Hindlimb muscle (tissue), 1 donor: ENCODE measurements around the gene TMEM134. TPM values are rescaled to one million over a fixed set of nuclear protein-coding genes. Genes with fewer than 3 reads are reported as not detected.
A peak's percentile ranks its signal among the peaks of the same experiment; 100 is the strongest.
"Not testable (repeated sequence)": the region's sequence is repeated elsewhere in the genome, so short reads cannot be mapped to it uniquely, and the experiment has no call there.

ENCODE experiments used
- DNase-seq: peaks from one replicate; pipeline ENCODE4 v3.0.0-alpha.2; 2013
- polyA plus RNA-seq: library from polyadenylated mRNA; unstranded; fragments of 120-200 nt; gene quantifications from one replicate; pipeline ENCODE4 v1.2.1, GENCODE V29; 2013; ENCODE audit not compliant: insufficient read length

The TMEM134 gene
- polyA plus RNA-seq, 1 donor = 61.4 TPM

DNA sequence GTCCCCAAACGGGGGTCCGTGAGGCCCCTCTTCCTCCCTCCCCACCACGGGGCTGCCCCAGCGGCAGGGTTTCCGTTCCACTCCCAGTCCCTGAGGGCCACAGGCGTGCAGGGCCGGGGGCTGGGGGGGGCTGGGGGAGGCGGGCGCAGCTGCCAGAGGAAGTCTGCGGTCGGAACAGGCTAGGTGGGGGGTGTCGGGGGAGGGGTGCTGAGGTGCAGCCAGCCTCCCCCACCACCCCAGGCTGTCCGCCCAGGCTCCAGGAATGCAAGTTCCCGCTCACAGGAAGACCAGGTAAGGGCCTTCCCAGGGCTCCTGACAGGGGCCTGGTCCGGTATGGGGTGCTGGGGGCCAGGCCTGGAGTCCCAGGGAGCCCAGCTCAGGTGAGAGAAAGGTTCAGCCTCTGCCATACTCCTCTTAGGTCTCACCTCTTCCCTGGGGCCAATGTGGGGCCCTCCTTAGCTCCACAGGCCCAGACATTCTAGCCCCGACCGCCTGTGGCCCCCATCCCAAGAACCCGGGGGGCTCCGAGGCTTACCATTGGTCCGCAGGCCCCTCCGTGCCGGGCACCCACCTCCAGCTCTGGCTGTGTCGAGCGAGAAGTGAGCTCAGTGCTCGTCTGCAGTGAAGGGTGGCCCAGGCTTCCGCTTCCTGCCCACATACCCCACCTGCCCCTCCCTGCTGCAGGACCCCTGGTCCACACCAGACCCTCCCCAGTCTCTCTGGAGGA is 31.8 kb downstream of the TMEM134 start, which contains the start of gene PTPRCAP:
Gene PTPRCAP, minus strand, starts transcription at position 601 of the 727 bp plus-strand sequence. Its CDS starts 63 bp downstream, at position 538.
- no peak for DNase-seq

DNA sequence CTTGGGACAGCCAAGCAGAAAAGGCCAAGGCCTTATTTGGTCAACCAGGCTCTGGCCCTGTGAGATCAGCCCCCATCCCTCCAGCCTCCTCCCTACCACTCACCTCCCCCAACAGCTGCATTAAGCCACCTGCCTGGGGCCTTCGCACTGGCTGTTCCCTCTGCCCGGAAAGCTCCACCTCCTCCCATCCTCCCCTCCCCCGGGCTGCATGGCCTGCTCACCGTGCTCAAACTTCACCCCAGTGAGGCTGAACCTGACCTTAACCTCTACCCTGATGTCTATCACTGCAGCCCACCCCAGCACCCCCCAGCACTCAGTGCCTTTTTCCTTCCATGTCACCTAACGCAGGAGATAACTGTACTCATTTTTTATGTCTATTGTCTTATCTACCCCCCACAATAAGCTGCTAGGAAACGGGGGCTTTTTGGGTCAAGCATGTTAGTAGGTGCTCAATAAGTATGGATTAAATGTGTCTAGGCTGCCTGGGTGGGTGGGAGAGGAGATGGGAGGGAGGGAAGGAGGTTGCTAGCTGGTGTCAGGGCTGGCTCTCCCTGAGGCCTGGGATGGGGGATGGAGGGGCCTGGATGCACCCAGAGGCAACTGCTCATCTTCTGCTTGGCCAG is 32.5 kb downstream of the TMEM134 start:
- DNase-seq = no peak

DNA sequence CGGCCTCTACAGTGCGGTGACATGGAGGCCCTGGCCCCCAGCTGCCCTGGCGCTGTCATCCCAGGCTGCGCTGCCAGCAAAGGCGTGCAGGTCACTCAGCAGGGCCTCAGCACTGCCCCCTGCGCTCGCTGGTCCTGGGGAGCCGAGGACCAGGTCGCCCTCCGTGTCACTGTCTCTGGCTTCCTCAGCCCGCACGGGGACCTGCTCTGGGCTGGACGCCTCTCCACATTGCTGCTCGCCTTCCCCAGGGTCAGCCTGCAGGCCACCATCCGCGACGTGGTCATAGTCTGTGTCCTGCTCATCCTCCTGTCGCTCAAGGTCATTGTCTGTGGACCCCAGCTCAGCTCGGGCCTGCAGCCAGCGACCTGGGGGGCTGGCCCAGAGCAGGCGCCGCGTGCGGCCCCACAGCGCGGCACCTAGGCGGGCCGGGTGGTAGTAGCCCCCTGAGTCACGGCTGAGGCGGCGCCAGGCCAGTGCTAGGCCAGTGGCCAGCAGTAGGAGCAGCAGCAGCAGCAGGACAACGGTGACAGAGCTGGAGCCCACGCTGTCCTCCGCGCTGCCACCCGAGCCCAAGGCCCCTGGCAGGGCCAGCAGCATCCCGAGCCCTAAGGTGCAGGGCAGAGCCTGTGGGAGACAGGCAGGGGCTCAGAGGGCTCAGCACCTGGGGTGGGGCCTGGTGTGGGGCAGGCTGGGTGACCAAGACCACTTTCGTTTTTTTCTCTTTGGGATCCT is 33.2 kb downstream of the TMEM134 start:
- DNase-seq = no peak

DNA sequence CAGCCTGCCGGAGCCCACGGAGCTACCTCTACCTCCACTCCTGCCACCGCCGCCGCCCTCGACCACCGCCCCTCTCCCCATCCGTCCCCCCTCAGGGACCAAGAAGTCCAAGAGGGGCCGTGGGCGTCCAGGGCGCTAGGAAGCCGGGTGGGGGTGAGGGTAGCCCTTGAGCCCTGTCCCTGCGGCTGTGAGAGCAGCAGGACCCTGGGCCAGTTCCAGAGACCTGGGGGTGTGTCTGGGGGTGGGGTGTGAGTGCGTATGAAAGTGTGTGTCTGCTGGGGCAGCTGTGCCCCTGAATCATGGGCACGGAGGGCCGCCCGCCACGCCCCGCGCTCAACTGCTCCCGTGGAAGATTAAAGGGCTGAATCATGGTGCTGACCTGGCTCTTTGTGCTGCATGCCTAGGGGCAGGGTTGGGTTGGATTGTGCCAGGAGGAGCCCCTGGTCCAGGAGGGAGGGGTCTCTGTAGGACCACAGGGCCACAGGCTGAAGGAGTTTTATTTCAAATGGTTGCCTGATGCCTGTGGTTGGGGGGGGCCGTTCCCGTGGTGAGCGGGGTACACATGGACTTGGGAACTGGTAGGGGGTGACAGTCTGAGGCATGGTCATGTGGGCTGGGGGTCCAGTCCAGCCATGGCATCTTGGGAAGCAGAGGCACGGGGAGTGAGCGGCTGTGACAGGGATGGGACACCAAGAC is 33.9 kb downstream of the TMEM134 start:
- no peak for DNase-seq

DNA sequence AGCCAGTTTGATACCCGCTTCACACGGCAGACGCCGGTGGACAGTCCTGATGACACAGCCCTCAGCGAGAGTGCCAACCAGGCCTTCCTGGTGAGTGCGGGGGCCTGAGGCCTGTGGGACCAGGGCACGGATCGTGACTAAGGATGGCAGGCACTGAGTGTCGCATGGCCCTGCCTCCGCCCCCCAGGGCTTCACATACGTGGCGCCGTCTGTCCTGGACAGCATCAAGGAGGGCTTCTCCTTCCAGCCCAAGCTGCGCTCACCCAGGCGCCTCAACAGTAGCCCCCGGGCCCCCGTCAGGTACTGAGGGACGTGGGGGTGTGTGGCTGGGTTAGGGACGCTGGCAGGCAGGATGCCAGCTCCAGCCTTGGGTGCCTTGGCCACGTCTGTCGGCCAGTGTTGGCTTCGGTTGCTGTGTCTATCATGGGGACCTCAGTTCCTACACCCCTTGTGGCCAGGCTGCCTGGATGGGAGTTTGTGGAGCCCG is 34.6 kb downstream of the TMEM134 start:
- DNase-seq = no peak

DNA sequence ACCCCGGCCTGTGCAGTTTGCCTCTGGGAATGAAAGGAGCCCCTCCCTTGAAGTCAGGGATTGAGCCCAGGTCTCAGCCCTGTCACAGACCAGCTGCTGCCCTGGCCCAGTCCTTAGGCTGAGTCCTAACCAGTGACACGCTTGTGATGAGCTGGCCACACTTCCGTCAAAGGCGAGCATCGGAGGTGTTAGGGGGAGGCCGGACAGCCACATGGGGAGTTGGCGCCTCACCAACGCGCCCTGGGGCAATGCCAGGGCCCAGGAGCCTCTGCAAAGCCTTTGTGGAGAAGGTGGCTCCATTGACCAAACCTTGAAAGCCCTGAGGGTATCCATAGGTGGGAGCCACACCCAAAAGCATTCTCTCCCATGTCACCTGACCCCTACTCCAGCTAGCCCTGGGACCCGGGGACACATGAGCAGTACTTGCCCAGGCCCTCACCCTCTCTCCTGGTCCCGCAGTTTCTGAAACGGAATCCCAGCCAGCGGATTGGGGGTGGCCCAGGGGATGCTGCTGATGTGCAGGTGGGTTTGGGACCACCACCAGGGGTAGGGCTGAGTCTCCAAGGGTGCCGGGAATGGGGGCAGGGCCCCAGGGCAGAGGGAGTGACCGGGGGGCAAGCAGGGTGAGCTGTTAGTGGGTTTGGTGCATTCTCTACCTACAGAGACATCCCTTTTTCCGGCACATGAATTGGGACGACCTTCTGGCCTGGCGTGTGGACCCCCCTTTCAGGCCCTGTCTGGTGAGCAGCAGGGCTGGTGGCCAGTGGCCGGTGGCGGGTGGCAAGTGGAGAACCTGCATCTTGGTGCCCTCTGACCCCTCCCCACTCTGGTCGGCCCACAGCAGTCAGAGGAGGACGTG is 35.3 kb downstream of the TMEM134 start:
- no peak for DNase-seq

DNA sequence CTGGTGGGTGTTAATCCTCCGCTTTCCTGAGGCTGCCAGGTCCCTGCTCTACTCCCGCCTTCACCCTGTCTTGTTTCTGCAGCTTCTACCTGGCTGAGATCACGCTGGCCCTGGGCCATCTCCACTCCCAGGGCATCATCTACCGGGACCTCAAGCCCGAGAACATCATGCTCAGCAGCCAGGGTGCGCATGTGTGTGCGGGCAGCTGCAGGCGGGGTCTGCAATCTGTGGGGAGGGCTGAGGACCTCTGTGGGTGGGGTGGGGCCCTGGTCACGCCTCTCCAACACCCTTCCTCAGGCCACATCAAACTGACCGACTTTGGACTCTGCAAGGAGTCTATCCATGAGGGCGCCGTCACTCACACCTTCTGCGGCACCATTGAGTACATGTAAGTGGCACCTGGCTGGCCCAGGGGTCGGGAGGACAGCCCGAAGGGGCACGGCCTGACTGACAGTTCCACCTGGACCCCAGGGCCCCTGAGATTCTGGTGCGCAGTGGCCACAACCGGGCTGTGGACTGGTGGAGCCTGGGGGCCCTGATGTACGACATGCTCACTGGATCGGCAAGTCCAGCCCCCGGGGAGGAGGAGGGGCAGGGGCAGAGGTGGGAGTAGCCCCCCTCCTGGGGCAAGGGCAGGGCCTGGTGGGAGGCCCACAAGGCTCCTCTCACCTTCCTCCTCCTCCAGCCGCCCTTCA is 36.2 kb downstream of the TMEM134 start:
- no peak for DNase-seq

DNA sequence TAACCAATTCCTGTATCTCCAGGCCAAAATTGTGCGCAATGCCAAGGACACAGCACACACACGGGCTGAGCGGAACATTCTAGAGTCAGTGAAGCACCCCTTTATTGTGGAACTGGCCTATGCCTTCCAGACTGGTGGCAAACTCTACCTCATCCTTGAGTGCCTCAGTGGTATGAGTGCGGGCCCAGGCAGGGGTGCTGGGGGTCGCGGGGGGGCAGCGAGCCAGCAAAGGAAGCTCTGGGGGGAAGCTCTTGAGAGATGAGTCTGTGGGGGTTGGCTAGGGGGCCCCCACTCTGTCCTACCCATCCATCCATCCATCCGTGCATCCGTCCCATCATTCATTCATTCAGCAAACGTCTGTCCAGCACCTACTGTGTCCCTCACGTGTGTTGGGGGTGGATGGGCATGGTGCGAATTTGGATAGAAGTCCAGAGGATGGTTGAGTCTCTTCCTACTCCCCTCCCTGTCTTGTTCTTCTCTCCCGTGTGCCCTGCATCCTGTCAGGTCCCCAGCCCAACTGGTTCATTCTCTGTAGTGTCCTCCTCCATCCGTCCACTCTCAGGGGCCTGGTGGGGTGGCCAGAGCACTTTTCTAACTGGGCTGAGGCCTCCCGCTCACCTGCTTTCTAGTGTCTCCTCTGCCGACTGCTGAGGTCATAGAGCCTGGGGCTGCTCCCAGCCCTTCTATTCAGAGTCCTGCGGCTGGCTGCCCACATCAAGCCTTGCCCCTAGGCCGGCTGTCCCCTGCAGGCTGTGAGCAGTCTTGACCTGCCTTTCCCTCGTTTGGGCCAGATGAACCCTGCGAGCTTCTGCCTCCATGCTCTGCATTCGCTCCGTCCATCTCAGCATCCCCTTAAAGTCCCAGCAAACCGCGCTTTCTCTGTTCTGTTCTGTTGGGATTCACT is 37.5 kb downstream of the TMEM134 start:
- DNase-seq = no peak

DNA sequence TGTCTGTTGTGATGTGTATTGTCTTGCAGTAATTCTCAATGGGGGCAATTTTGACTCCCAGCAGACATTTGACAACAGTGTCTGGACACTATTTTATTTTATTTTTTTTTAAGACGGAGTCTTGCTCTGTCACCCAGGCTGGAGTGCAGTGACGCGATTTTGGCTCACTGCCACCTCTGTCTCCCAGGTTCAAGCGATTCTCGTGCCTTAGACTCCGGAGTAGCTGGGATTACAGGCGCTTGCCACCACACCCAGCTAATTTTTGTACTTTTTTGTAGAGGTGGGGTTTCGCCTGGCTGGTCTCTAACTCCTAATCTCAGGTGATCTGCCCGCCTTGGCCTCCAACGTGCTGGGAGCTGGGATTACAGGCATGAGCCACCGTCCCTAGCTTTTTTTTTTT is 39.3 kb downstream of the TMEM134 start:
- no peak for DNase-seq

DNA sequence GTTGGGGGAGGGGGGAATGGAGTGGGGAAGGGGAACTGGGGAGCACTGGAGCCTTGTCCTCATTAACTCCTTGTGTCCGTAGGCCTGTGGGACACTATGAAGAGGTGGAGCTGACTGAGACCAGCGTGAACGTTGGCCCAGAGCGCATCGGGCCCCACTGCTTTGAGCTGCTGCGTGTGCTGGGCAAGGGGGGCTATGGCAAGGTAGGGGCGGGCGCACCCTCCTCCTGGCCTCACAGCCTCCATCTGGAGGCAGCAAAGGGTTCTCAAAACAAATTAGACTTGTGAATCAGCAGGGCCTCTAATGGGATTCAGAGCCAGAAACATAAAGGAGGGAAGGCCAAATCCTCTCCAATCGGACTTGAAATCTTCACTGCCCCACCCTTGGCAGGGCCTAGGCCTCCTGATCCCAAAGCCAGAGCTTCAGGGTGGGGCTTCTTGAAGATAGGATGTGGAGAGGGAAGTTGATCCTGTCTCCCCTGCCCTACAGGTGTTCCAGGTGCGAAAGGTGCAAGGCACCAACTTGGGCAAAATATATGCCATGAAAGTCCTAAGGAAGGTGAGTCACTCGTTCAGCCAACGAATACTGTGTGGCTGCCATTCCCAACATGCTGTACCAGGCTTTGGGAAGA is 39.9 kb downstream of the TMEM134 start:
- no peak for DNase-seq

DNA sequence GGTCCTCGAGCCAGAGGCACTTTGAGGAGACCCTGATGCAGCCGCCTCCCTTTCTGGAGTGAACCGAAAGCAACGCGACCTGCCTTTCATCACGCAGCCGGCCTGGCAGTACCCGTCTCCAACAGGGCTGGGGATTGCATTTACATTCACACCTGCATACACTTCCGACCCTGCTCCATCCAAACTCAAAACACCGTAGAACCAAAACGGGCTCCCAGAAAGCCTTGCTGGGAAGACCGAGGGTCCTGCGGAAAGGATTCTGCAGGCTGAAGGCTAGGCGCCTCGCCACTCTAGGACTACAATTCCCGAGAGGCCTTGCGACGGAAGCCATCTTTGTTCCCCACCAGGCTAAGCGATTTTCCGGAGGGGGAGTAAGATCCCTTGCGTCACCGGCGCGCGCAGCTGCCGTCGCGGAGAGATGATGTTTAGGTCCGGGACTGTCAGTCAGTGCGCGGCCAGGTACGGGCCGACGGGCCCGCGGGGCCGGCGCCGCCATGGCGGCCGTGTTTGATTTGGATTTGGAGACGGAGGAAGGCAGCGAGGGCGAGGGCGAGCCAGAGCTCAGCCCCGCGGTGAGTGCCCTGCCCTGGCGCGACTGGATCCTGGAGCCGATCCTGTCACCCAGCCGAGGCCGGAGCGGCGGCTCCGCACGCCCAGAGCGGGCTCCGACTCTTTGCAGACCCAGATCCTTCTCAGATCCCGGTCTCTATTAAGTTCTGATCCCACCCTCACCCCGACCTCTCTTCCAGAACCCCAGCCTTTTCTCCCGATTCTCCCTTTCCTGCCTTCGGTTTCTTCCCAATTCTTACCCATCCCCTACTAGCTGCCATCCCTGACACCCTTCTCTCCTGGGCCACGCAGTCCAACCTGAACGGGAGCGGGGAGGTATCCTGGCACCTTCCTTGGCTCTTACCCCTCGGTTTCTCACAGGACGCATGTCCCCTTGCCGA is 40.7 kb downstream of the TMEM134 start, which contains the start of gene RPS6KB2:
Gene RPS6KB2, plus strand, starts transcription at position 443 of the 950 bp plus-strand sequence. Its CDS starts 52 bp downstream, at position 495.
- DNase-seq = peak; percentile 98

DNA sequence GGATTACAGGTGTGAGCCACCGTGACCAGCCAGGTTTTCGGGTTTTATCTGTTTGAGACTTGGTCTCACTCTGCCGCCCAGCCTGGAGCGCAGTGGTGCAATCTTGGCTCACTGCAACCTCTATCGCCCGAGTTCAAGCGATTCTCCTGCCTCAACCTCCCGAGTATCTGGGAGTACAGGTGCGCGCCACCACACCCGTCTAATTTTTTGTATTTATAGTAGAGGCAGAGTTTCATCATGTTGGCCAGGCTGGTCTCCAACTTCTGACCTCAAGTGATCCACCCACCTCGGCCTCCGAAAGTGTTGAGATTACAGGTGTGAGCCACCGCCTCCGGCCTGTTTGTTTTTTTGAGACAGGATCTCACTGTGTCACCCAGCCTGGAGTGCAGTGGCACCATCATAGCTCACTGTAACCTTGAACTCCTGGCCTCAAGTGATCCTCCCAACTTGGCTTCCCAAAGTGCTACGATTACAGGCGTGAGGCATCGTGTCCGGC is 41.6 kb downstream of the TMEM134 start:
- DNase-seq = not testable (repeated sequence)

DNA sequence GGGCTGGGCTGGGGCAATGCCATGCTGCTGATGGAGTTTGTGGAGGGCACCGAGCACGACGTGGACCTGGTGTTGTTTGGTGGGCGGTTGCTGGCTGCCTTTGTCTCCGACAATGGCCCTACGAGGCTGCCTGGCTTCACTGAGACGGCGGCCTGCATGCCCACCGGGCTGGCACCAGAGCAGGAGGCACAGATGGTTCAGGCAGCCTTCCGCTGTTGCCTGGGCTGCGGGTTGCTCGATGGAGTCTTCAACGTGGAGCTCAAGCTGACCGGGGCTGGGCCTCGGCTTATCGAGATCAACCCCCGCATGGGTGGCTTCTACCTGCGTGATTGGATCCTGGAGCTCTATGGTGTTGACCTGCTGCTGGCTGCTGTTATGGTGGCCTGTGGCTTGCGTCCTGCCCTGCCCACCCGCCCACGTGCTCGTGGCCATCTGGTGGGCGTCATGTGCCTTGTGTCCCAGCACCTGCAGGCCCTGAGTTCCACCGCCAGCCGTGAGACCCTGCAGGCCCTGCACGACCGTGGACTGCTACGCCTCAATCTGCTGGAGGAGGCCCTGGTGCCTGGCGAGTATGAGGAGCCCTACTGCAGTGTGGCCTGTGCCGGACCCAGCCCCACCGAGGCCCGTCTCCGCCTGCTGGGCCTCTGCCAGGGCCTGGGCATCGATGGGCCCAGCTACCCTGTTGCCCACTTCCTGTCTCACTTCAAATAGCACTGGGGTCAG is 45.0 kb downstream of the TMEM134 start:
- DNase-seq = no peak

DNA sequence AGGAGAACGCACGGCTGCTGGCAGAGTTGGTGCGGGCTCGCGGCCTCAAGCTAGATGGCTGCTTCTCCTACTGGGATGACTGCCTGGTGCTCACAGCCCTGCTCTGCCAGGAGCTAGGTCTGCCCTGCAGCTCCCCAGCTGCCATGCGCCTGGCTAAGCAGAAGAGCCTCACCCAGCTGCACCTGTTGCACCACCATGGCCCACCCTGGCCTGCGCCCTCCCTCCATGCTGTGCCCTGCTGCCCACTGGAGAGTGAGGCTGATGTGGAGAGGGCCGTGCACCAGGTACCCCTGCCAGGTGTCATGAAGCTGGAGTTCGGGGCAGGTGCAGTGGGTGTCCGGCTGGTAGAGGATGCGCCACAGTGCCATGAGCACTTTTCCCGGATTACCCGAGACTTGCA is 45.6 kb downstream of the TMEM134 start:
- DNase-seq = no peak

DNA sequence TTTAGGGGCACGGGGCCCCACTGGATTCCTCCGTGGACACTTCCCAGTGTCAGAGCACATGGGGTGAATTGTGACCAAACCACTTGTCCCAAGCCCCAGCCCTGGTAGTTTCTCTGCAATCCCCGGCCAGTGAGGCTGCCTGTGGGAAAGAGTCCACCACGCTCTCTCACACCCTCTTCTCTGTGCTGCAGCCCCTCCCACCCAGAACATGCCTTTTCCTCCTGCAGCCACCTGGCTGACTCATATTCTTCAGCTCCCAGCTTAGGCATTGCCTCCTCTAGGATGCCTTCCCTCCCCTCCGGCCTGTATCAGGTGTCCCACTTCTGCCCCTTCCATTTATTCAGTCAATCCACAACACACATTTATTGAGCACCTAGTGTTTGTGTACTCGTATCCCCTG is 46.2 kb downstream of the TMEM134 start:
- no peak for DNase-seq

DNA sequence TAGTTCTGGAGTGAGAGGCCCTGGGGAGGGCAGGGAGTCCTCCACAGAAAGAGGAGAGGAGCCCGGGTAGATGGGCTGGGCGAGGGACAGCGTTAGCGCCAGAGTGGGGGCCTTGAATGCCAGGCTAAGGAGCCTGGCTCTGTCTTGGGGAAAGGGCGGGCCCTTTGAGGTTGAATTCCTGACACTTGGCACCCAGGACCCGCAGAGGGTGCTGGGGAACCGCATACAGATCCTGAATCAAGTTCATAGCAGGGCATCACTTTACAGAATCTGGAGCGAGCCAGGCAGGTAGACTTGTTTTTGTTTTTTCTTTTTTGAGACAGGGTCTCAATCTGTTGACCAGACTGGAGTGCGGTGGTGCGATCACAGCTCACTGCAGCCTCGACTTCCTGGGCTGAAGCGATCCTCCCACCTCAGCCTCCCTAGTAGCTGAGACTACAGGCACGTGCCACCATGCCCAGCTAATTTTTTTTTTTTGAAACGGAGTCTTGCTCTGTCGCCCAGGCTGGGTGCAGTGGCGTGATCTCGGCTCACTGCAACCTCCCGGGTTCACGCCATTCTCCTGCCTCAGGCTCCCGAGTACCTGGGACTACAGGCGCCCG is 47.5 kb downstream of the TMEM134 start:
- no peak for DNase-seq
